ENCODE measurements around the gene FGD3.

GRCh38 chr9:92982130-92982529, 34.8 kb downstream of the FGD3 start:
- TF ChIP-seq POLR2A (IDR thresholded peaks at IDR 0.05): no peak
- TF ChIP-seq CTCF (IDR thresholded peaks at IDR 0.05): no peak
- no peak for TF ChIP-seq POLR2AphosphoS5 (IDR thresholded peaks at IDR 0.05; ENCODE audit: insufficient read depth in 1 of 2, low read depth in 1 of 2)

Data from vagina (tissue), 2 donors.